Sigmoid colon (tissue), 4 donors: ENCODE results near the gene SREBF1.

Source experiments
- EP300 ChIP-seq, 4 donors: sonication (generic); formaldehyde crosslinking; IDR thresholded peaks; one replicate each; pipeline ENCODE4 v1.6.1; 2017; ENCODE audit warnings: antibody characterized with exemption in 4 of 4
- POLR2A ChIP-seq, 2 donors: fragments of 450-650 bp; IDR thresholded peaks; one replicate each; pipeline ENCODE4 v1.6.1; 2016; ENCODE audit warnings: antibody characterized with exemption in 2 of 2, mild to moderate bottlenecking in 2 of 2, moderate library complexity in 2 of 2
- POLR2AphosphoS5 ChIP-seq, 4 donors: sonication (generic); formaldehyde crosslinking; IDR thresholded peaks; one replicate each; pipeline ENCODE4 v1.6.1; 2017; ENCODE audit warnings: antibody characterized with exemption in 4 of 4
- TF ChIP-seq, protein P1 (sequence below), 4 experiments: fragments of 450-650 bp in 3 of 4; fragments of 200-600 bp in 1 of 4; IDR thresholded peaks; one replicate each; pipeline ENCODE4 v1.5.1; 2016 to 2019; ENCODE audit warnings: antibody characterized with exemption in 4 of 4, mild to moderate bottlenecking in 3 of 4, moderate library complexity in 2 of 4

DNA sequence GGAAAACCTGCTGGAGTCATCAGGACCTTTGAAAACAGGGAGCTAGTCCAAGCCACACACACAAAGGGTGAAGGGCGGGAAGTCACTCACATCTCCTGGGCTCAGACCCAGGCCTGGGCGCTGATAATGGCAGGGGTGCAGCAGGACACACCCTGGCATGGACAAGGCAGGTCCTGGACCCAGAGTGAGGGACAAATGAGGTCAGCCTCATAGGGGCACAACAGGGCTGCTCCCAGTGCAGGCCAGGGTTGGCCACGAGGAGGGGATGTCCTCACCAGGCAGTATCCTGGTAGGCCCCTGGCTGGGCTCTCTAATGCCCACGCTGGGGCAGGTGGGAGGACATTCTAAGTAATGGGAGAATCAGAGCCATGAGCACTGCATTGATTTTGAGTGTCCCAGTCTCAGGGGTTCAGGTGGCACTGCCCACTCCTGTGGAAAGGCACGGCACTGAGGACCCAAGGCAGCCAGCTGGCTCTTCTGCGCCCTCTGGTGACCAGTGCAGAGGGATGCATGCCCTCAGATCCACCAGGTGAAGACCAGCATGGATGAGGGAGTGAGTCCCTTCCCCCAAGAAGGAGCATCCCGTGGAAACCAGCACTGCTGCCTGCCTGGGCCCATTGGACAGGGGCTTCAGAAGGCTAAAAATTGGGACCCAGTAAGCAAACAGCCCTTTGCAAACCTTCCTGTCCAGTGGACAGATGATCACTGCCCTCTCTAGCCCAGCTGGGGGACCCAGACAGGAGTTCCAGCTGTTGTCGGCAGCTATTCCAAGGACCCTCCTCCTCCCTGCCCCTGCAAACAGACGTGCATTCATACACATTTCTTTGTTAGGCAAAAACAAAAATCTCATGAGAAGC, 23.4 kb upstream of the SREBF1 start:
- TF ChIP-seq, protein P1, sequence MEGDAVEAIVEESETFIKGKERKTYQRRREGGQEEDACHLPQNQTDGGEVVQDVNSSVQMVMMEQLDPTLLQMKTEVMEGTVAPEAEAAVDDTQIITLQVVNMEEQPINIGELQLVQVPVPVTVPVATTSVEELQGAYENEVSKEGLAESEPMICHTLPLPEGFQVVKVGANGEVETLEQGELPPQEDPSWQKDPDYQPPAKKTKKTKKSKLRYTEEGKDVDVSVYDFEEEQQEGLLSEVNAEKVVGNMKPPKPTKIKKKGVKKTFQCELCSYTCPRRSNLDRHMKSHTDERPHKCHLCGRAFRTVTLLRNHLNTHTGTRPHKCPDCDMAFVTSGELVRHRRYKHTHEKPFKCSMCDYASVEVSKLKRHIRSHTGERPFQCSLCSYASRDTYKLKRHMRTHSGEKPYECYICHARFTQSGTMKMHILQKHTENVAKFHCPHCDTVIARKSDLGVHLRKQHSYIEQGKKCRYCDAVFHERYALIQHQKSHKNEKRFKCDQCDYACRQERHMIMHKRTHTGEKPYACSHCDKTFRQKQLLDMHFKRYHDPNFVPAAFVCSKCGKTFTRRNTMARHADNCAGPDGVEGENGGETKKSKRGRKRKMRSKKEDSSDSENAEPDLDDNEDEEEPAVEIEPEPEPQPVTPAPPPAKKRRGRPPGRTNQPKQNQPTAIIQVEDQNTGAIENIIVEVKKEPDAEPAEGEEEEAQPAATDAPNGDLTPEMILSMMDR (IDR thresholded peaks at IDR 0.05), result peak; percentile 91 to 98 (median 96)
- TF ChIP-seq POLR2AphosphoS5 (IDR thresholded peaks at IDR 0.05), result peak in 1 of 4 donors; percentile 14
- TF ChIP-seq EP300 (IDR thresholded peaks at IDR 0.05), result no peak
- TF ChIP-seq POLR2A (IDR thresholded peaks at IDR 0.05), result no peak
